Measurements from ENCODE around the gene ATP7B. TPM values are rescaled to one million over a fixed set of nuclear protein-coding genes. Genes with fewer than 3 reads are reported as not detected.

ATP7B gene
- total RNA-seq, 2 donors from 2014 or later = 4.3 to 6.5 TPM

DNA sequence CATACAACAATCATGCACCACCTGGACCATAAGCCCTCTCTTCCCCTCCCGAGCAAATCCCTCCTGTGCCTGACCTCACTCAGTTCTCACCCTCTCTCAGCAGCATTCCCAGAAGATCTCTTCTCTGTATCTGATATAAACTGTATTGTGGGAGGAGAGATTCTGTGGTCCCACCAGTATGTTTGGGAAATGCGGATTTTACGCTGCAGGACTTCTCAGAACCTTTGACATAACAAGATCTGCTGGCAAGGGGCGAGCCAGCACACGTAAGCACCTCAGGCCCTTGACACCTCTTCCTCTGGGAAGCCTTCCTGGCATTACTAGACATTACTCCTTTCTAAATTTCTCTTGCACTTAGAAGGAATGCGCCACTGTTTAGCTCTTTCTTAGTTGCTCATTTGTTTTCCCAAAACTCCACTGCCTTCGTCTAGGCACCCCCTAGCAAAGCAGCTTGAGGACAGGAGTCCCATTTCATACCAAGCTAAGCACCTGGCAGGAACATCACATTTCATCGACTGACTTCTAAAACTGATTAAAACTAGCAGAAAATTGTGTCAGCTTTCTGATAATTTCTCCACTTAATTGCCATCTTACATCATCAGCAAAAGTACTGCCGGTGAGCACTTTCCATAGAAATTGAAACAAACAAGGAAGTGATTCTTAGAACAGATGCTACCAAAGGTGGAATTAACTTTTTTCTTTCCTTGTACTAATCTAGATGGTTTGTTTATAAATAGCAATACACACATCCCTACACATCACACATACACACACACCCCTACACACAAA lies 86.3 kb downstream of the ATP7B start:
- no peaks in the 10 kb centered on the region for H3K9me3 ChIP-seq
- TF ChIP-seq, protein P1, sequence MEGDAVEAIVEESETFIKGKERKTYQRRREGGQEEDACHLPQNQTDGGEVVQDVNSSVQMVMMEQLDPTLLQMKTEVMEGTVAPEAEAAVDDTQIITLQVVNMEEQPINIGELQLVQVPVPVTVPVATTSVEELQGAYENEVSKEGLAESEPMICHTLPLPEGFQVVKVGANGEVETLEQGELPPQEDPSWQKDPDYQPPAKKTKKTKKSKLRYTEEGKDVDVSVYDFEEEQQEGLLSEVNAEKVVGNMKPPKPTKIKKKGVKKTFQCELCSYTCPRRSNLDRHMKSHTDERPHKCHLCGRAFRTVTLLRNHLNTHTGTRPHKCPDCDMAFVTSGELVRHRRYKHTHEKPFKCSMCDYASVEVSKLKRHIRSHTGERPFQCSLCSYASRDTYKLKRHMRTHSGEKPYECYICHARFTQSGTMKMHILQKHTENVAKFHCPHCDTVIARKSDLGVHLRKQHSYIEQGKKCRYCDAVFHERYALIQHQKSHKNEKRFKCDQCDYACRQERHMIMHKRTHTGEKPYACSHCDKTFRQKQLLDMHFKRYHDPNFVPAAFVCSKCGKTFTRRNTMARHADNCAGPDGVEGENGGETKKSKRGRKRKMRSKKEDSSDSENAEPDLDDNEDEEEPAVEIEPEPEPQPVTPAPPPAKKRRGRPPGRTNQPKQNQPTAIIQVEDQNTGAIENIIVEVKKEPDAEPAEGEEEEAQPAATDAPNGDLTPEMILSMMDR (IDR thresholded peaks at IDR 0.05) = no peak
- H3K4me3 ChIP-seq = no peak overlapping the region
- no peak for DNase-seq (ENCODE audit: low spot score)
- peaks cover 0 to 14% of the 10 kb centered on the region in 2 donors for H3K4me1 ChIP-seq
- H3K27me3 ChIP-seq = no peaks in the 10 kb centered on the region
- H3K36me3 ChIP-seq = no peaks in the 10 kb centered on the region
- H3K27ac ChIP-seq = no peak overlapping the region

DNA sequence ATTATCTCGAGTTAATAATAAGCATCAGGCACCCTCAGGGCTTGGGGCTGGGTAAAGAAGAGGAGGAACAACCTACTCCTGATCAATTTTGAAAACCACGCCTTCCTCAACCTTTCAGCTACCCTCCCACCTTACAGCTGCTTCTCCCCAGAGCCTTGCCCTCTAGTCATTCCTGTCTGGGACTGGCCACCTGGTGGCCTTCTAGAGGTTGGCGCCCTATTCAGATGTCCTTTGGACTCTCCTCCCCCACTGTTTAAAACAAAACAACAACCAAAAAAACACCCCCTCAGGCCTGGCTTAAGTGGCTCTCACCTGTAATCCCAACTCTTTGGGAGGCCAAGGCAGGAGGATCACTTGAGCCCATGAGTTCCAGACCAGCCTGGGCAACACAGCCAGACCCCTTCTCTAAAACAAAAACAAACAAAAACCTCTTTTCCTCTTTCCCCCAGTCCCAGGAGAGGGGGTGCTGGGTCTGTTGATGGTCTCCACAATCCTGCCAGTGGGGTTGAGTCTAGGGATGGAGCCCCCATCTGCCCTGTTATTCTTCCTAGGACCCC lies 87.2 kb downstream of the ATP7B start:
- Histone ChIP-seq H3K4me3 (no peak overlapping the region), H3K27ac (no peak overlapping the region), H3K36me3 (no peaks in the 10 kb centered on the region), H3K4me1 (peaks cover 0 to 14% of the 10 kb centered on the region in 2 donors), H3K9me3 (no peaks in the 10 kb centered on the region), H3K27me3 (no peaks in the 10 kb centered on the region)
- TF ChIP-seq, protein P1 (IDR thresholded peaks at IDR 0.05) = no peak
- no peak for DNase-seq (ENCODE audit: low spot score)

DNA sequence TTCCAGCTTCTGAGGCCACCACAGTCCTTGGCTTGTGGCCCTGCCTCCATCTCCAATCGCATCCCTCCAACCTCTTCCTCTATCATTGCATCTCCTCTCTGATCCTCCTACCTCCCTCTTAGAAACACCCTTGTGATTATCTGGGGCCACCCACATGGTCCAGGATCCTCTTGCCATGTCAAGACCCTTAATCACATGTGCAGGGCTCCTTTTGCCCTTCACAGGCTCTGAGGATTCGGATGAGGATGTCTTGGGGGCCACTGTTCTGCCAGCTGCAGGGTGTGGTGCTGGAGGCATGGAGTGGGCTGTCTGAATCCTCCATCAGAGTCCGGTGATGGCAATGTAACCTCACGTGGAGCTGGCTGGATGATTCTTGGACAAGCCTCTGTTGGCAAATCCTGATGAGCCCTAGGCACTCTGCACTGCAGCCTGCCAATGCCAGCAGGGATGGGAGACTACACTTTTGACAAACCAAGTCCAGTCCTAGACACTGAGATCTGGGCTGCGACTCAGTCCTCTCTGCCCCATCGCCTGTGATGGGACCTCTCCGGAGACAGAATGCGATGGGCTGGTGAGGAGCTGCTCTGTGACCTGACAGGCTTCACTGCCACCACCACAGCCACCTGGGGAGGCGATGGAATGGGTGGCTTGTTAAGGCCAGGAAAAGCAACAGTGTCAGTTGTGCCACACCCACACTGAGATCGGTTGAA lies 88.3 kb downstream of the ATP7B start:
- DNase-seq (ENCODE audit: low spot score) = no peak
- H3K9me3 ChIP-seq = no peaks in the 10 kb centered on the region
- no peaks in the 10 kb centered on the region for H3K36me3 ChIP-seq
- H3K27ac ChIP-seq = no peak overlapping the region
- no peaks in the 10 kb centered on the region for H3K27me3 ChIP-seq
- no peak overlapping the region for H3K4me3 ChIP-seq
- TF ChIP-seq, protein P1 (IDR thresholded peaks at IDR 0.05) = no peak
- peaks cover 0 to 12% of the 10 kb centered on the region in 2 donors for H3K4me1 ChIP-seq

DNA sequence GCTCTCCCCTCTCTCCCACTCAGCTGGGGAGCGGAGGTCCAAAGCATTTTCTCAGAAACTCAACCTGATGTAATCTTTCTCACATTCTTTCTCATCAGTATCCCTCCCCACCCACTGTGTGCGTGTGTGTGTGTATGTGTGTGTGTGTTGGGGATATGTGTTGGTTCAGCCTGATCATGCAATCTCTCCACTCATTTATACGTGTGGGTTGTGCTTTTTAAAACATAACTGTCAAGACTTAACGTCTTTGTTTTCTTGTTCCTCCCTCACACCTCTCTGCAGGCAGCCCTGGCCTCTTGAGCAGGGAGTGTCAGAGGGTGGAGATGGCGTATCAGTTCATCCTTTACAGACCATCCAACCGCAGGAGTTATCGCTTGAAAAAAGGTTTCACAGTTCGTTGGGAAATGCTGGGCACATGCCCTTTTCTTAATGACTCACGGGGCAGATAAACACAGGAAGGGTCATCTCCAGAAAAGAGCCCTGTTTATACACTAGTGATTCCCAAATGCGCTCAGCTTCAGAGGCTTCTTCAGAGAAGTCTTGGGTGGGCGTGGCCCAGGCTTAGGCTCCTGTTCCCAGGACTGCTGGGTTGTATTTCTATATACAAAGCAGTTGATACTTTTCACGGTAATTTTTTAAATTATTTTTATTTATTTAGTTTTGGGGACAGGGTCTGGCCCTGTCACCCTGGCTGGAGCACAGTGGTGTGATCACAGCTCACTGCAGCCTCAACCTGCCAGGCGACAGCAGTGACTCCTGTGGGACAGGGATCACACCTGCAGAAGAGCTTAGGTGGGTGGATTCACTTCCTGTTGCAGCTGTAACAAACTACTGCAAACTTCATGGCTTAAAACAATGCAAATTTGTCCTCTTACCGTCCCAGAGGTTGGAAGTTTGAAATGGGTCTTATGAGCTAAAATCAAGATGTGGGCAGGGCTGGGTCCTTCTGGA lies 89.2 kb downstream of the ATP7B start:
- Histone ChIP-seq H3K4me1 (peaks cover 0 to 3% of the 10 kb centered on the region in 2 donors), H3K27ac (no peak overlapping the region), H3K36me3 (no peaks in the 10 kb centered on the region), H3K4me3 (no peak overlapping the region), H3K9me3 (no peaks in the 10 kb centered on the region), H3K27me3 (no peaks in the 10 kb centered on the region)
- no peak for DNase-seq (ENCODE audit: low spot score)
- TF ChIP-seq, protein P1 (IDR thresholded peaks at IDR 0.05) = no peak

DNA sequence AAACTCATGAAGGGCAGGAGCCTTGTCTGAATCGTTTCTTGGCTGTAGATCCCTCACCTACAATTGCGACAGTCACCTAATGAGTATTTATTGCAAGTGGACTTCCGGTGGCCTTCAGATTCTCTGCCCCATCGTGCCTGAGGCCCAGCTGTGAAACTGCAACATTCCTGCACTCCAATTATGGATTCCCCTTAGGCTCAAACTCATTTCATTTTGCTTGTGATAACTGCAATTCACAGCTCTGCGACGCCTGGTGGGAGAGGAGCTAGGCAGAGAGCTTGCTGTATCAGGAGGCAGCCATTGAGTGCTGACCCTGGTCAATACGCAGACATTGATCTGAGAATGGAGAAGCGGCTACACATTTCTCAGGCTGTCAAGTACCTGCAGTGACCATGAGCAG lies 90.5 kb downstream of the ATP7B start:
- Histone ChIP-seq H3K27me3 (no peaks in the 10 kb centered on the region), H3K9me3 (no peaks in the 10 kb centered on the region), H3K27ac (no peak overlapping the region), H3K36me3 (no peaks in the 10 kb centered on the region), H3K4me1 (no peaks in the 10 kb centered on the region), H3K4me3 (no peak overlapping the region)
- TF ChIP-seq, protein P1 (IDR thresholded peaks at IDR 0.05) = no peak
- no peak for DNase-seq (ENCODE audit: low spot score)

All from right atrium auricular region (tissue), 2 donors.